IMR-90 (cell line): ENCODE measurements around the gene RAD23B. TPM values are rescaled to one million over a fixed set of nuclear protein-coding genes. Genes with fewer than 3 reads are reported as not detected.

Experiments
- ATAC-seq: fragments of 200-7000 bp; cut with Tn5 transposase; 2 replicates; pipeline ENCODE4 v1.9.1; 2020; ENCODE audit warnings: low read depth, mild to moderate bottlenecking, moderate library complexity
- BruUV-seq: library from RNA; stranded (reverse); fragments of 400-500 nt; replicated peaks from 2 replicates; lab custom pipeline; 2021; lab: Mats Ljungman, UMichigan
- CTCF ChIA-PET: fragments of 300-600 bp; formaldehyde crosslinking; extraction: SDS; loops from one replicate; lab custom pipeline; 2021; ENCODE audit warnings: antibody characterized with exemption; lab: Yijun Ruan, JAX
- POLR2A ChIA-PET: fragments of 300-600 bp; sonication (Branson Sonifier 250); formaldehyde crosslinking; loops from one replicate; lab custom pipeline; 2022; ENCODE audit warnings: antibody characterized with exemption; ENCODE audit not compliant: unreplicated experiment; lab: Charles Lee
- DNase-seq: peaks from one replicate; pipeline ENCODE4 v3.0.0; 2013
- H2AFZ ChIP-seq: replicated peaks from 2 replicates; pipeline ENCODE3; 2013; ENCODE audit warnings: low read length, mild to moderate bottlenecking; ENCODE audit not compliant: poor library complexity
- H2AK5ac ChIP-seq: 2 replicates; pipeline ENCODE4 v1.6.1; 2013; ENCODE audit warnings: low read depth, low read length, inconsistent platforms
- H2AK9ac ChIP-seq: replicated peaks from 2 replicates; pipeline ENCODE3; 2013; ENCODE audit warnings: mild to moderate bottlenecking, low read depth, low read length, moderate library complexity; ENCODE audit not compliant: poor library complexity
- H2BK120ac ChIP-seq: 2 replicates; pipeline ENCODE4 v1.6.1; 2013; ENCODE audit warnings: low read depth, low read length, inconsistent platforms
- H2BK15ac ChIP-seq: 3 replicates; pipeline ENCODE4 v1.6.1; 2013; ENCODE audit warnings: low read depth, low read length, inconsistent platforms
- H2BK20ac ChIP-seq: 2 replicates; pipeline ENCODE4 v1.6.1; 2013; ENCODE audit warnings: low read depth, mild to moderate bottlenecking, inconsistent platforms, low read length, moderate library complexity
- H2BK5ac ChIP-seq: 2 replicates; pipeline ENCODE4 v1.6.1; 2013; ENCODE audit warnings: mild to moderate bottlenecking, low read depth, low read length, inconsistent platforms; ENCODE audit not compliant: poor library complexity, severe bottlenecking
- H3K14ac ChIP-seq: replicated peaks from 2 replicates; pipeline ENCODE4 v1.6.1; 2013; ENCODE audit warnings: low read depth, low read length, inconsistent platforms
- H3K18ac ChIP-seq: 2 replicates; pipeline ENCODE4 v1.6.1; 2013; ENCODE audit warnings: low read depth, low read length, control low read depth
- H3K23ac ChIP-seq: 2 replicates; pipeline ENCODE4 v1.6.1; 2013; ENCODE audit warnings: low read depth, low read length, inconsistent platforms
- H3K27ac ChIP-seq: 2 replicates; pipeline ENCODE4 v1.5.1; 2013; ENCODE audit warnings: mild to moderate bottlenecking, control low read depth, low read length; ENCODE audit not compliant: insufficient read depth
- H3K27me3 ChIP-seq: 2 replicates; pipeline ENCODE4 v1.6.1; 2013; ENCODE audit warnings: low read length; ENCODE audit not compliant: control insufficient read depth, insufficient read depth
- H3K36me3 ChIP-seq: 2 replicates; pipeline ENCODE4 v1.6.1; 2013; ENCODE audit warnings: low read length, mixed read lengths; ENCODE audit not compliant: control insufficient read depth, insufficient read depth
- H3K4ac ChIP-seq: 2 replicates; pipeline ENCODE4 v1.6.1; 2013; ENCODE audit warnings: low read depth, low read length, inconsistent platforms
- H3K4me1 ChIP-seq: 2 replicates; pipeline ENCODE4 v1.6.1; 2013; ENCODE audit warnings: low read length, mixed read lengths; ENCODE audit not compliant: control insufficient read depth, insufficient read depth
- H3K4me2 ChIP-seq: 2 replicates; pipeline ENCODE4 v1.6.1; 2013; ENCODE audit warnings: low read depth, mild to moderate bottlenecking, control low read depth, low read length, moderate library complexity
- H3K4me3 ChIP-seq: 2 replicates; pipeline ENCODE4 v1.5.1; 2013; ENCODE audit warnings: low read depth, mild to moderate bottlenecking, control low read depth, low read length, moderate library complexity; ENCODE audit not compliant: insufficient read depth
- H3K56ac ChIP-seq: 2 replicates; pipeline ENCODE4 v1.6.1; 2013; ENCODE audit warnings: low read length, inconsistent platforms; ENCODE audit not compliant: insufficient read depth; ENCODE audit errors: extremely low read depth
- H3K79me1 ChIP-seq, 2 experiments: 2 replicates each; pipeline ENCODE4 v1.6.1; 2013; ENCODE audit warnings: low read length in 2 of 2, inconsistent platforms in 1 of 2, low read depth in 1 of 2
- H3K9ac ChIP-seq: 2 replicates; pipeline ENCODE4 v1.6.1; 2013; ENCODE audit warnings: low read depth, low read length, control low read depth
- H3K9me1 ChIP-seq: 2 replicates; pipeline ENCODE4 v1.6.1; 2013; ENCODE audit warnings: low read length, inconsistent platforms; ENCODE audit not compliant: insufficient read depth
- H3K9me3 ChIP-seq: 2 replicates; pipeline ENCODE4 v1.6.1; 2013; ENCODE audit warnings: low read length; ENCODE audit not compliant: control insufficient read depth, insufficient read depth
- H4K20me1 ChIP-seq: 2 replicates; pipeline ENCODE4 v1.6.1; 2013; ENCODE audit warnings: low read length, inconsistent platforms; ENCODE audit not compliant: insufficient read depth
- H4K5ac ChIP-seq: 2 replicates; pipeline ENCODE4 v1.6.1; 2013; ENCODE audit warnings: mild to moderate bottlenecking, low read depth, low read length, control low read depth
- H4K8ac ChIP-seq, 2 experiments: 2 replicates each; pipeline ENCODE4 v1.6.1; 2013; ENCODE audit warnings: low read depth in 2 of 2, low read length in 2 of 2, control low read depth in 1 of 2, inconsistent platforms in 1 of 2
- H4K91ac ChIP-seq: 2 replicates; pipeline ENCODE4 v1.6.1; 2013; ENCODE audit warnings: low read depth, low read length, inconsistent platforms; ENCODE audit not compliant: insufficient read depth
- CEBPB ChIP-seq: IDR thresholded peaks from 2 replicates; pipeline ENCODE4 v1.6.1; 2012; ENCODE audit warnings: low read depth, low read length, improper control_type of control experiment
- MAFK ChIP-seq: IDR thresholded peaks from 2 replicates; pipeline ENCODE4 v1.6.1; 2012; ENCODE audit warnings: low read depth, low read length, improper control_type of control experiment
- MXI1 ChIP-seq: IDR thresholded peaks from 2 replicates; pipeline ENCODE4 v1.6.1; 2012; ENCODE audit warnings: low read depth, mild to moderate bottlenecking, low read length, moderate library complexity, borderline replicate concordance
- RAD21 ChIP-seq: IDR thresholded peaks from 2 replicates; pipeline ENCODE4 v1.6.1; 2012; ENCODE audit warnings: low read length, improper control_type of control experiment
- SMC3 ChIP-seq: fragments of 150-350 bp; IDR thresholded peaks from 2 replicates; pipeline ENCODE4 v1.6.1; 2016; ENCODE audit warnings: low read depth, mild to moderate bottlenecking, antibody characterized with exemption, low read length, moderate library complexity
- WGBS, 2 experiments: methylation state at CpG; one replicate each; pipeline versions ENCODE4 v1.1.5 to v1.1.7; 2013; ENCODE audit warnings: missing lambda C conversion rate in 2 of 2; ENCODE audit not compliant: insufficient read length in 1 of 2; ENCODE audit errors: extremely low coverage in 2 of 2; 5-methylcytosine and 5-hydroxymethylcytosine counted together
- dilution Hi-C: fragments of 300-500 bp; cut with HindIII; formaldehyde crosslinking; loops from one replicate; pipeline ENCODE4 v1.14.3; 2018; ENCODE audit warnings: low sequenced_read_pairs; ENCODE audit not compliant: unreplicated experiment
- in situ Hi-C: fragments of 300-500 bp; cut with MboI; formaldehyde crosslinking; loops from 3 replicates; pipeline ENCODE4 v1.14.3; 2019; ENCODE audit warnings: low sequenced_read_pairs, inconsistent platforms, mixed read lengths
- intact Hi-C: fragments of 100-400 bp; cut with micrococcal nuclease; formaldehyde crosslinking; loops from 2 replicates; pipeline ENCODE4 v1.10.0; 2022
- polyA plus RNA-seq, 3 experiments: library from polyadenylated mRNA; depleted of rRNA; stranded (reverse); fragments of >200 nt; gene quantifications; 2 replicates each; pipeline ENCODE4 v1.2.3, GENCODE V29; 2012; ENCODE audit warnings: low replicate concordance in 1 of 3
- total RNA-seq: library from RNA; depleted of rRNA; stranded (reverse); fragments of >200 nt; gene quantifications from 2 replicates; pipeline ENCODE4 v1.2.3, GENCODE V29; 2012
- TF ChIP-seq, protein P1 (sequence below): conservative IDR thresholded peaks from 2 replicates; pipeline ENCODE4 v1.5.1; 2012; ENCODE audit warnings: mild to moderate bottlenecking, low read depth, low read length, improper control_type of control experiment
- TF ChIP-seq, protein P2 (sequence below): fragments of 150-350 bp; IDR thresholded peaks from 2 replicates; pipeline ENCODE4 v1.6.1; 2017; ENCODE audit warnings: mild to moderate bottlenecking, antibody characterized with exemption, low read length, low read depth

RAD23B gene
- total and polyA plus RNA-seq, 2 of the 4 experiments (the other 2 are of a cell fraction) = 126 to 148 TPM

DNA sequence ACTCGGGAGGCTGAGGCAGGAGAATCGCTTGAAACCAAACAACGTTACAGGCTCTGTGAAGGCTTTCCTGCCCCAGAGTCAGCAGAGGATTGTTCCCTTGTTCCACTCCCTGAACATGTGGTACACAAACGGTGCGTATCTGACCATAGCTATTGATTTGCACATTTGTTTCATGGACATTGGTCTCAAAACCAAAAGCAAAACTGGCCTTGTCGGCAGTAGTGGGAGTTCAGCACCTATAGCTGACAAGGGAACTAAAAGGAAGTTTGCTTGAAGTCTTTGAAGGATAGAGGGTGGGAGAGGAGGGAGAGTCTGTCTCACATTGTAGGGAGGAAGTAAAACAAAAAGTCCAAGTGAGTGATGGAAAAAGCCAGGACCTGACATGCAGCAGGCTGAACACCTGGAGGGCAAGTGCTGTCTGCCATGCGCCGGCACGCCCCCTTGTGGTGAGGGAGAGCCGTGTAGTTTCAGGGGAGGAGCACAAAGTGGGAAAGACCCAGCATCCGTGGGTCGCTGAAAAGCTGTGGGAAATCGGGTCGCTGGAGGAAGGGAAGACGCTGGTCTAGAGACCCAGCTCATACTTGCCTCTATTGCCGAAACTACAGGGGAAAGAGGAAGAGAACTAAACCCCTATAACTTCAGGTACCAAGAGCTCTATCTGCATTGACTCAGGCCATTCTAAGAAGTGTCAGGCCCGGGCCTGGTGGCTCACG lies 58.0 kb downstream of the RAD23B start:
- no peaks in the 10 kb centered on the region for H3K27me3 ChIP-seq
- peaks cover 0 to 29% of the 10 kb centered on the region in 2 experiments; a peak in 2 of 4 replicates for H3K79me1 ChIP-seq
- dilution Hi-C loops = no loop called here
- TF ChIP-seq CEBPB (no peak), RAD21 (peak; percentile 68), MAFK (0 out of 2 replicates have a peak, but pooled peaks have one; percentile 1), SMC3 (peak; percentile 64), MXI1 (0 out of 2 replicates have a peak, but pooled peaks have one; percentile 38)
- TF ChIP-seq, protein P1, sequence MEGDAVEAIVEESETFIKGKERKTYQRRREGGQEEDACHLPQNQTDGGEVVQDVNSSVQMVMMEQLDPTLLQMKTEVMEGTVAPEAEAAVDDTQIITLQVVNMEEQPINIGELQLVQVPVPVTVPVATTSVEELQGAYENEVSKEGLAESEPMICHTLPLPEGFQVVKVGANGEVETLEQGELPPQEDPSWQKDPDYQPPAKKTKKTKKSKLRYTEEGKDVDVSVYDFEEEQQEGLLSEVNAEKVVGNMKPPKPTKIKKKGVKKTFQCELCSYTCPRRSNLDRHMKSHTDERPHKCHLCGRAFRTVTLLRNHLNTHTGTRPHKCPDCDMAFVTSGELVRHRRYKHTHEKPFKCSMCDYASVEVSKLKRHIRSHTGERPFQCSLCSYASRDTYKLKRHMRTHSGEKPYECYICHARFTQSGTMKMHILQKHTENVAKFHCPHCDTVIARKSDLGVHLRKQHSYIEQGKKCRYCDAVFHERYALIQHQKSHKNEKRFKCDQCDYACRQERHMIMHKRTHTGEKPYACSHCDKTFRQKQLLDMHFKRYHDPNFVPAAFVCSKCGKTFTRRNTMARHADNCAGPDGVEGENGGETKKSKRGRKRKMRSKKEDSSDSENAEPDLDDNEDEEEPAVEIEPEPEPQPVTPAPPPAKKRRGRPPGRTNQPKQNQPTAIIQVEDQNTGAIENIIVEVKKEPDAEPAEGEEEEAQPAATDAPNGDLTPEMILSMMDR = peak; percentile 79
- TF ChIP-seq, protein P2, sequence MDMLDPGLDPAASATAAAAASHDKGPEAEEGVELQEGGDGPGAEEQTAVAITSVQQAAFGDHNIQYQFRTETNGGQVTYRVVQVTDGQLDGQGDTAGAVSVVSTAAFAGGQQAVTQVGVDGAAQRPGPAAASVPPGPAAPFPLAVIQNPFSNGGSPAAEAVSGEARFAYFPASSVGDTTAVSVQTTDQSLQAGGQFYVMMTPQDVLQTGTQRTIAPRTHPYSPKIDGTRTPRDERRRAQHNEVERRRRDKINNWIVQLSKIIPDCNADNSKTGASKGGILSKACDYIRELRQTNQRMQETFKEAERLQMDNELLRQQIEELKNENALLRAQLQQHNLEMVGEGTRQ = no peak
- H2BK15ac ChIP-seq = no peak overlapping the region
- H3K27ac ChIP-seq = no peak overlapping the region
- no peak overlapping the region for H3K9ac ChIP-seq
- peak overlapping the region; percentile 63 for H2AK9ac ChIP-seq
- no TSS peak for BruUV-seq
- H3K36me3 ChIP-seq = peaks cover 12% of the 10 kb centered on the region
- no peak overlapping the region for H3K4me2 ChIP-seq
- H4K91ac ChIP-seq = no peak overlapping the region
- no peak overlapping the region for H2AK5ac ChIP-seq
- H3K9me3 ChIP-seq = no peaks in the 10 kb centered on the region
- H3K23ac ChIP-seq = no peak overlapping the region
- in situ Hi-C loops = no loop called here
- DNase-seq = peak; percentile 60
- H3K18ac ChIP-seq = no peak overlapping the region
- WGBS, 2 experiments = 68% methylated on average over 12 of the region's 18 CpGs; no CpG with 5 or more reads in 1 of the 2 experiments
- H3K4me3 ChIP-seq = no peak overlapping the region
- peaks cover 3% of the 10 kb centered on the region; the same call in 1 of the 2 replicates for H3K4me1 ChIP-seq
- H2BK5ac ChIP-seq = no peak overlapping the region
- ATAC-seq = peak; percentile 50; the same call in 1 of the 2 replicates
- peaks cover 5% of the 10 kb centered on the region; the same call in 1 of the 2 replicates for H3K9me1 ChIP-seq
- H4K5ac ChIP-seq = no peak overlapping the region
- H2BK120ac ChIP-seq = no peak overlapping the region
- H4K8ac ChIP-seq = no peak overlapping the region
- intact Hi-C loops = loop anchor here (1.0 to 5.0 kb wide), 3 partner anchors 119 to 204 kb away; no protein-coding TSS in a partner anchor
- no peak overlapping the region for H3K4ac ChIP-seq
- H3K56ac ChIP-seq = no peak overlapping the region
- ChIA-PET CTCF (interaction anchor here (0.9 to 2.5 kb wide), 4 partner anchors 13 to 101 kb away, joined by 3 to 20 read pairs (median 4); no protein-coding TSS in a partner anchor), POLR2A (interaction anchor here (0.6 kb wide), 1 partner anchor 808 kb away, joined by 3 read pairs; no protein-coding TSS in a partner anchor)
- no peak overlapping the region for H2AFZ ChIP-seq
- no peak overlapping the region for H2BK20ac ChIP-seq
- H4K20me1 ChIP-seq = peaks cover 18% of the 10 kb centered on the region; the same call in 1 of the 2 replicates
- H3K14ac ChIP-seq = no peak overlapping the region
